LoVo (cell line): Measurements from ENCODE around the gene CELF2.

ENCODE experiments used
- DNase-seq: peaks from one replicate; pipeline ENCODE4 v3.0.0-alpha.2; 2016; ENCODE audit warnings: low spot score

The CELF2 gene

GRCh38 chr10:11157292-11158076 is 139.8 kb downstream of the CELF2 start:
- DNase-seq = no peak

GRCh38 chr10:11158080-11158479 is 140.4 kb downstream of the CELF2 start:
- no peak for DNase-seq

GRCh38 chr10:11159543-11160215 is 142.0 kb downstream of the CELF2 start:
- no peak for DNase-seq

GRCh38 chr10:11161096-11161495 is 143.4 kb downstream of the CELF2 start:
- DNase-seq = no peak

- DNase-seq = no peak
Measured at GRCh38 chr10:11161910-11162309, 144.2 kb downstream of the CELF2 start.

- no peak for DNase-seq
Measured at GRCh38 chr10:11162828-11163599, 145.3 kb downstream of the CELF2 start.

GRCh38 chr10:11163780-11164550 is 146.3 kb downstream of the CELF2 start:
- DNase-seq = no peak

GRCh38 chr10:11164551-11164802 is 146.8 kb downstream of the CELF2 start:
- DNase-seq = no peak

GRCh38 chr10:11164803-11165590 is 147.3 kb downstream of the CELF2 start:
- DNase-seq = no peak

- DNase-seq = no peak
Measured at GRCh38 chr10:11165591-11166543, 148.2 kb downstream of the CELF2 start.

- no peak for DNase-seq
Measured at GRCh38 chr10:11166550-11166949, 148.9 kb downstream of the CELF2 start.

- no peak for DNase-seq
Measured at GRCh38 chr10:11167233-11167966, 149.7 kb downstream of the CELF2 start.

GRCh38 chr10:11168423-11169090 is 150.9 kb downstream of the CELF2 start:
- DNase-seq = no peak

- no peak for DNase-seq
Measured at GRCh38 chr10:11169976-11170375, 152.3 kb downstream of the CELF2 start.

GRCh38 chr10:11170574-11170973 is 152.9 kb downstream of the CELF2 start:
- DNase-seq = no peak

- DNase-seq = no peak
Measured at GRCh38 chr10:11170993-11171851, 153.6 kb downstream of the CELF2 start.

- DNase-seq = no peak
Measured at GRCh38 chr10:11173042-11173441, 155.4 kb downstream of the CELF2 start.

GRCh38 chr10:11175823-11176243 is 158.2 kb downstream of the CELF2 start:
- DNase-seq = no peak
